CD4-positive, alpha-beta T cell (primary cell): Measurements from ENCODE around the gene CSRNP3. TPM values are rescaled to one million over a fixed set of nuclear protein-coding genes. Genes with fewer than 3 reads are reported as not detected.

Experiments
- ATAC-seq: fragments of 200-7000 bp; cut with Tn5 transposase; one replicate; pipeline ENCODE4 v1.10.0; 2022; ENCODE audit warnings: mild to moderate bottlenecking; ENCODE audit not compliant: poor library complexity
- CTCF ChIA-PET: fragments of 350-600 bp; sonication (Branson Sonifier 250); formaldehyde crosslinking; loops from one replicate; lab custom pipeline; 2021; ENCODE audit warnings: antibody characterized with exemption, inconsistent platforms; lab: Charles Lee
- POLR2A ChIA-PET: fragments of 350-600 bp; sonication (Branson Sonifier 250); formaldehyde crosslinking; loops from one replicate; lab custom pipeline; 2021; ENCODE audit warnings: antibody characterized with exemption, inconsistent platforms; lab: Charles Lee
- DNase-seq, 14 experiments: peaks; one replicate each; pipeline ENCODE4 v3.0.0-alpha.2; 2013 to 2020; ENCODE audit warnings: mixed read lengths in 2 of 14
- H3K27ac ChIP-seq, 2 donors: one replicate each; pipeline versions ENCODE4 v1.5.1 to v1.7.0; 2013; ENCODE audit warnings: low read length in 2 of 2, low read depth in 1 of 2, mild to moderate bottlenecking in 1 of 2
- H3K27me3 ChIP-seq, 2 experiments: 1 replicate in 1 of 2; 2 replicates in 1 of 2; pipeline versions ENCODE4 v1.6.1 to v1.7.0; 2013; ENCODE audit warnings: low read length in 2 of 2, control low read depth in 1 of 2, mild to moderate bottlenecking in 1 of 2, moderate library complexity in 1 of 2; ENCODE audit not compliant: insufficient read depth in 2 of 2, control insufficient read depth in 1 of 2
- H3K36me3 ChIP-seq: one replicate; pipeline ENCODE4 v1.6.1; 2013; ENCODE audit warnings: low read length, control low read depth; ENCODE audit not compliant: insufficient read depth
- H3K4me1 ChIP-seq: one replicate; pipeline ENCODE4 v1.6.1; 2013; ENCODE audit warnings: low read length, control low read depth; ENCODE audit not compliant: insufficient read depth
- H3K4me3 ChIP-seq: one replicate; pipeline ENCODE4 v1.5.1; 2013; ENCODE audit warnings: mild to moderate bottlenecking, low read length, moderate library complexity
- H3K9me3 ChIP-seq, 2 experiments: 1 replicate in 1 of 2; 2 replicates in 1 of 2; pipeline versions ENCODE4 v1.6.1 to v1.7.0; 2013; ENCODE audit warnings: low read length in 2 of 2, mild to moderate bottlenecking in 2 of 2, control low read depth in 1 of 2, moderate library complexity in 1 of 2; ENCODE audit not compliant: control insufficient read depth in 1 of 2, insufficient read depth in 1 of 2
- H3K27ac Mint-ChIP-seq: one replicate; pipeline ENCODE4 v1.8.0; 2020; ENCODE audit warnings: mixed read lengths
- H3K27me3 Mint-ChIP-seq: one replicate; pipeline ENCODE4 v1.8.0; 2021; ENCODE audit warnings: mixed read lengths
- H3K36me3 Mint-ChIP-seq: one replicate; pipeline ENCODE4 v1.8.0; 2021; ENCODE audit warnings: low read depth, mixed read lengths
- H3K4me1 Mint-ChIP-seq: one replicate; pipeline ENCODE4 v1.8.0; 2021; ENCODE audit warnings: low read depth, mixed read lengths
- H3K4me3 Mint-ChIP-seq: one replicate; pipeline ENCODE4 v1.8.0; 2020; ENCODE audit warnings: mild to moderate bottlenecking, mixed read lengths
- H3K9me3 Mint-ChIP-seq: one replicate; pipeline ENCODE4 v1.8.0; 2020; ENCODE audit warnings: mixed read lengths
- intact Hi-C, 2 experiments: fragments of 100-400 bp; cut with DNase I in 1 of 2; cut with micrococcal nuclease in 1 of 2; formaldehyde crosslinking; loops; one replicate each; pipeline versions ENCODE4 v1.15.1 to v1.9.0; 2023 to 2025; cut with DNase I, micrococcal nuclease
- total RNA-seq, 174 experiments: library from RNA in 2 of 174; stranded (reverse) in 2 of 174; gene quantifications; one replicate each; pipeline ENCODE4 v1.2.3 and lab custom pipeline; 2021 to 2026
- TF ChIP-seq, protein P1 (sequence below): fragments of 200-600 bp; IDR thresholded peaks from one replicate; pipeline ENCODE4 v1.8.0; 2022; ENCODE audit warnings: antibody characterized with exemption, mild to moderate bottlenecking

The CSRNP3 gene
- total RNA-seq, 2 experiments from 2014 or later: not detected

DNA sequence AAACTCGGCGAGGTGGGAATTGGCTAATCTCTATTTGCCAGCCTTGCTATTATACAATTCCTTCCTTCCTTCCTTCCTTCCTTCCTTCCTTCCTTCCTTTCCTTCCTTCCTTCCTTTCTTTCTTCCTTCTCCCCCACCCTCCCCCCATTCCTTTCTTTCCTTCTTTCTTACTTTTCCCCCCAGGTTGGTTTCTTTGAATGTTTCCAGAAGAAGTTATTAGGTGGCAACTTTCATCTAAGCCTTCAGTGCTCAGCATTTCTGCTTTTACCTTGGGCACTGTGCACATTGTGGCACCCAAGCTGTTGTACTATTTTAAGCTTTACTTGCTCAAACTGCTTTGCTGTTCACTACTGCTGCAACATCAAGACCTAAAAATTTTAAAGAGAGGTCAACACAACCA is 17.2 kb upstream of the CSRNP3 start:
- no peak overlapping the region for H3K4me3 ChIP-seq
- intact Hi-C loops: no loop called here
- Mint-ChIP-seq H3K4me3 (no peak overlapping the region), H3K27me3 (no peaks in the 10 kb centered on the region), H3K36me3 (no peaks in the 10 kb centered on the region), H3K27ac (no peak overlapping the region), H3K4me1 (no peaks in the 10 kb centered on the region), H3K9me3 (peaks cover 2% of the 10 kb centered on the region)
- no peak overlapping the region for H3K27ac ChIP-seq
- H3K4me1 ChIP-seq: no peaks in the 10 kb centered on the region
- no peaks in the 10 kb centered on the region for H3K27me3 ChIP-seq
- H3K9me3 ChIP-seq: no peaks in the 10 kb centered on the region
- POLR2A ChIA-PET: no interaction called here
- no peaks in the 10 kb centered on the region for H3K36me3 ChIP-seq
- TF ChIP-seq, protein P1, sequence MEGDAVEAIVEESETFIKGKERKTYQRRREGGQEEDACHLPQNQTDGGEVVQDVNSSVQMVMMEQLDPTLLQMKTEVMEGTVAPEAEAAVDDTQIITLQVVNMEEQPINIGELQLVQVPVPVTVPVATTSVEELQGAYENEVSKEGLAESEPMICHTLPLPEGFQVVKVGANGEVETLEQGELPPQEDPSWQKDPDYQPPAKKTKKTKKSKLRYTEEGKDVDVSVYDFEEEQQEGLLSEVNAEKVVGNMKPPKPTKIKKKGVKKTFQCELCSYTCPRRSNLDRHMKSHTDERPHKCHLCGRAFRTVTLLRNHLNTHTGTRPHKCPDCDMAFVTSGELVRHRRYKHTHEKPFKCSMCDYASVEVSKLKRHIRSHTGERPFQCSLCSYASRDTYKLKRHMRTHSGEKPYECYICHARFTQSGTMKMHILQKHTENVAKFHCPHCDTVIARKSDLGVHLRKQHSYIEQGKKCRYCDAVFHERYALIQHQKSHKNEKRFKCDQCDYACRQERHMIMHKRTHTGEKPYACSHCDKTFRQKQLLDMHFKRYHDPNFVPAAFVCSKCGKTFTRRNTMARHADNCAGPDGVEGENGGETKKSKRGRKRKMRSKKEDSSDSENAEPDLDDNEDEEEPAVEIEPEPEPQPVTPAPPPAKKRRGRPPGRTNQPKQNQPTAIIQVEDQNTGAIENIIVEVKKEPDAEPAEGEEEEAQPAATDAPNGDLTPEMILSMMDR: no peak
- CTCF ChIA-PET: no interaction called here
- no peak for DNase-seq
- ATAC-seq: no peak

DNA sequence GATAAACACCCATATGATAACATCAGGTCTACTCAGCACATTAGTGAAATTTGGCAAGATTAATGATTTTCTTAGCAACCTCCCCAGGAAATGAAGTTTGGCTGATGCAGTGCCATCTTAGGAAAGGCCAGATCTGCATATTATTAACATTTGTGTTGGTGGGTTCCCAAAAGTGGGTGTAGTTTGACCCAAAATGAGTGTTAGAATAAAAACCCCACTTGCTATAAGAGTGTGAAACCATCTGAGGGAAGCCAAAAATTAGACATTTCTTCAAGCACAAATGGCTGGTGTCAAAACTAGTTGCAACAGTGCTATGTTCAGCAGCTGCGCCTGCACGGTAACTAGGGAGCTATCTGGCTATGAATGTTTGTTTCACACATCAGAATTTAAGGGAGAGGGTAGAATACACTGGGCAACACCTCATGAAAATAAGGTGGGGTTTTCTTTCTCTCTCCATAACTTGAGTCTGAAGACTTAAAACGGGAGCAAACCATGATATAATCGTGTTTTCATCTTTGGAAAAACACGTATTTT is 15.9 kb upstream of the CSRNP3 start:
- Mint-ChIP-seq H3K4me1 (no peaks in the 10 kb centered on the region), H3K27me3 (no peaks in the 10 kb centered on the region), H3K36me3 (no peaks in the 10 kb centered on the region), H3K9me3 (peaks cover 2% of the 10 kb centered on the region), H3K4me3 (no peak overlapping the region), H3K27ac (no peak overlapping the region)
- Histone ChIP-seq H3K27ac (no peak overlapping the region), H3K4me1 (no peaks in the 10 kb centered on the region), H3K4me3 (no peak overlapping the region), H3K36me3 (no peaks in the 10 kb centered on the region), H3K27me3 (no peaks in the 10 kb centered on the region), H3K9me3 (no peaks in the 10 kb centered on the region)
- CTCF ChIA-PET: no interaction called here
- POLR2A ChIA-PET: no interaction called here
- DNase-seq (no peak), ATAC-seq (no peak)
- intact Hi-C loops: no loop called here
- TF ChIP-seq, protein P1: no peak

DNA sequence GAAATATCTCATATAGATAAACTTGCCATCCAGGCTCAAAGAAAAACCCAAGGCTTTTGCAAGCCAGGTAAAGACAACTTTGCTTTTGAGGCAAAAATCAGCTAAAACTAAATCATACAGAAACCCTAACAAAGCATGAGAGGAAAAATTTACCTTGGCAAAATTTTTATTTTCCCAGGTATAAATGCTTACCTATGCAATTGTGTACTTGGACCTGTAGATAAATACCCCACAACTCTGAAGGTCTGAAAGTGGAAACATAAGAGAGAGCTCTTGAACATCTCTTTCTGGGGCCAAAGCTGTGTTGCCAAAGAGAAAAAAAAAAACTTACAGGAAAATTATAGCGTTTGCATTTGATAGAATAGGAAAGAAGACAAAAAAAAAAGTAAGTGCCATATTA is 14.6 kb upstream of the CSRNP3 start:
- intact Hi-C loops: no loop called here
- no peak overlapping the region for H3K4me3 ChIP-seq
- DNase-seq: no peak
- H3K27me3 Mint-ChIP-seq: no peaks in the 10 kb centered on the region
- TF ChIP-seq, protein P1: no peak
- no peak overlapping the region for H3K4me3 Mint-ChIP-seq
- no peak overlapping the region for H3K27ac ChIP-seq
- no peak overlapping the region for H3K27ac Mint-ChIP-seq
- ATAC-seq: no peak
- no peaks in the 10 kb centered on the region for H3K9me3 ChIP-seq
- peaks cover 2% of the 10 kb centered on the region for H3K9me3 Mint-ChIP-seq
- no peaks in the 10 kb centered on the region for H3K4me1 ChIP-seq
- no peaks in the 10 kb centered on the region for H3K36me3 Mint-ChIP-seq
- CTCF ChIA-PET: no interaction called here
- POLR2A ChIA-PET: no interaction called here
- no peaks in the 10 kb centered on the region for H3K27me3 ChIP-seq
- H3K36me3 ChIP-seq: no peaks in the 10 kb centered on the region
- H3K4me1 Mint-ChIP-seq: no peaks in the 10 kb centered on the region
